ENCODE measurements around the gene RGS10.

The RGS10 gene

GRCh38 chr10:119505588-119506315 is 36.8 kb downstream of the RGS10 start:
- no peak for TF ChIP-seq CTCF (IDR thresholded peaks at IDR 0.05; ENCODE audit: poor library complexity, severe bottlenecking)
- ATAC-seq (ENCODE audit: low read depth), result no peak
- Histone ChIP-seq H3K36me3 (ENCODE audit: low read depth) (peaks cover 3% of the 10 kb centered on the region; the same call in 1 of the 2 replicates), H3K4me3 (ENCODE audit: severe bottlenecking) (no peak overlapping the region), H3K9me3 (ENCODE audit: severe bottlenecking) (no peaks in the 10 kb centered on the region), H3K27me3 (ENCODE audit: insufficient read depth, poor library complexity, severe bottlenecking) (no peaks in the 10 kb centered on the region), H3K4me1 (ENCODE audit: insufficient read depth, poor library complexity, severe bottlenecking) (no peaks in the 10 kb centered on the region), H3K27ac (ENCODE audit: poor library complexity, severe bottlenecking) (no peak overlapping the region)
- DNase-seq (ENCODE audit: low spot score), result no peak

- no peaks in the 10 kb centered on the region for H3K27me3 ChIP-seq (ENCODE audit: insufficient read depth, poor library complexity, severe bottlenecking)
- H3K4me3 ChIP-seq (ENCODE audit: severe bottlenecking), result no peak overlapping the region
- TF ChIP-seq CTCF (IDR thresholded peaks at IDR 0.05; ENCODE audit: poor library complexity, severe bottlenecking), result no peak
- H3K4me1 ChIP-seq (ENCODE audit: insufficient read depth, poor library complexity, severe bottlenecking), result no peaks in the 10 kb centered on the region
- no peak overlapping the region for H3K27ac ChIP-seq (ENCODE audit: poor library complexity, severe bottlenecking)
- no peak for ATAC-seq (ENCODE audit: low read depth)
- no peaks in the 10 kb centered on the region; the same call in 1 of the 2 replicates for H3K36me3 ChIP-seq (ENCODE audit: low read depth)
- DNase-seq (ENCODE audit: low spot score), result no peak
- no peaks in the 10 kb centered on the region for H3K9me3 ChIP-seq (ENCODE audit: severe bottlenecking)
Observed at GRCh38 chr10:119505131-119505551, 37.4 kb downstream of the RGS10 start.

- no peak for DNase-seq (ENCODE audit: low spot score)
- Histone ChIP-seq H3K27ac (ENCODE audit: poor library complexity, severe bottlenecking) (no peak overlapping the region), H3K36me3 (ENCODE audit: low read depth) (0 out of 2 replicates have a peak, but pooled peaks cover 5% of the 10 kb centered on the region), H3K4me3 (ENCODE audit: severe bottlenecking) (no peak overlapping the region), H3K4me1 (ENCODE audit: insufficient read depth, poor library complexity, severe bottlenecking) (no peaks in the 10 kb centered on the region), H3K9me3 (ENCODE audit: severe bottlenecking) (no peaks in the 10 kb centered on the region), H3K27me3 (ENCODE audit: insufficient read depth, poor library complexity, severe bottlenecking) (no peaks in the 10 kb centered on the region)
- TF ChIP-seq CTCF (IDR thresholded peaks at IDR 0.05; ENCODE audit: poor library complexity, severe bottlenecking), result no peak
- no peak for ATAC-seq (ENCODE audit: low read depth)
Observed at GRCh38 chr10:119504651-119505050, 37.9 kb downstream of the RGS10 start.

- Histone ChIP-seq H3K27ac (ENCODE audit: poor library complexity, severe bottlenecking) (no peak overlapping the region), H3K36me3 (ENCODE audit: low read depth) (0 out of 2 replicates have a peak, but pooled peaks cover 6% of the 10 kb centered on the region), H3K9me3 (ENCODE audit: severe bottlenecking) (no peaks in the 10 kb centered on the region), H3K27me3 (ENCODE audit: insufficient read depth, poor library complexity, severe bottlenecking) (no peaks in the 10 kb centered on the region), H3K4me3 (ENCODE audit: severe bottlenecking) (no peak overlapping the region), H3K4me1 (ENCODE audit: insufficient read depth, poor library complexity, severe bottlenecking) (no peaks in the 10 kb centered on the region)
- TF ChIP-seq CTCF (IDR thresholded peaks at IDR 0.05; ENCODE audit: poor library complexity, severe bottlenecking), result no peak
- no peak for DNase-seq (ENCODE audit: low spot score)
- no peak for ATAC-seq (ENCODE audit: low read depth)
Observed at GRCh38 chr10:119503821-119504220, 38.7 kb downstream of the RGS10 start.

- Histone ChIP-seq H3K27ac (ENCODE audit: poor library complexity, severe bottlenecking) (no peak overlapping the region), H3K9me3 (ENCODE audit: severe bottlenecking) (no peaks in the 10 kb centered on the region), H3K4me3 (ENCODE audit: severe bottlenecking) (no peak overlapping the region), H3K4me1 (ENCODE audit: insufficient read depth, poor library complexity, severe bottlenecking) (no peaks in the 10 kb centered on the region), H3K36me3 (ENCODE audit: low read depth) (0 out of 2 replicates have a peak, but pooled peaks cover 6% of the 10 kb centered on the region), H3K27me3 (ENCODE audit: insufficient read depth, poor library complexity, severe bottlenecking) (no peaks in the 10 kb centered on the region)
- DNase-seq (ENCODE audit: low spot score) (no peak), ATAC-seq (ENCODE audit: low read depth) (no peak)
- no peak for TF ChIP-seq CTCF (IDR thresholded peaks at IDR 0.05; ENCODE audit: poor library complexity, severe bottlenecking)
Observed at GRCh38 chr10:119502618-119503155, 39.8 kb downstream of the RGS10 start.

Measured in RWPE2 (cell line).